BJ (cell line): ENCODE measurements around the gene VEGFA. TPM values are rescaled to one million over a fixed set of nuclear protein-coding genes. Genes with fewer than 3 reads are reported as not detected.

Source experiments
- CTCF ChIA-PET: fragments of 350-600 bp; formaldehyde crosslinking; extraction: SDS; loops from one replicate; lab custom pipeline; 2021; ENCODE audit warnings: antibody characterized with exemption, inconsistent platforms; lab: Yijun Ruan, JAX
- POLR2A ChIA-PET: fragments of 300-600 bp; sonication (Branson Sonifier 250); formaldehyde crosslinking; extraction: SDS; loops from one replicate; lab custom pipeline; 2021; ENCODE audit warnings: antibody characterized with exemption; lab: Charles Lee
- DNase-seq: peaks from one replicate; pipeline ENCODE4 v3.0.0-alpha.2; 2011; ENCODE audit warnings: low read depth
- H3K27me3 ChIP-seq: 2 replicates; pipeline ENCODE4 v1.6.0; 2011; ENCODE audit warnings: low read length; ENCODE audit not compliant: control insufficient read depth, insufficient read depth
- H3K36me3 ChIP-seq: 2 replicates; pipeline ENCODE4 v1.5.1; 2011; ENCODE audit warnings: low read length; ENCODE audit not compliant: control insufficient read depth, insufficient read depth
- H3K4me3 ChIP-seq: 2 replicates; pipeline ENCODE4 v1.5.1; 2011; ENCODE audit warnings: low read depth, mild to moderate bottlenecking, control low read depth, low read length
- polyA plus RNA-seq: library from polyadenylated mRNA; depleted of rRNA; stranded (reverse); fragments of >200 nt; gene quantifications from 2 replicates; pipeline ENCODE4 v1.2.3, GENCODE V29; 2011
- TF ChIP-seq, protein P1 (sequence below): IDR thresholded peaks from 2 replicates; pipeline ENCODE4 v1.5.1; 2011; ENCODE audit warnings: low read depth, mild to moderate bottlenecking, control low read depth, inconsistent platforms, low read length, moderate library complexity; ENCODE audit not compliant: insufficient read depth

VEGFA gene
- polyA plus RNA-seq, 1 experiment, result 357 TPM

DNA sequence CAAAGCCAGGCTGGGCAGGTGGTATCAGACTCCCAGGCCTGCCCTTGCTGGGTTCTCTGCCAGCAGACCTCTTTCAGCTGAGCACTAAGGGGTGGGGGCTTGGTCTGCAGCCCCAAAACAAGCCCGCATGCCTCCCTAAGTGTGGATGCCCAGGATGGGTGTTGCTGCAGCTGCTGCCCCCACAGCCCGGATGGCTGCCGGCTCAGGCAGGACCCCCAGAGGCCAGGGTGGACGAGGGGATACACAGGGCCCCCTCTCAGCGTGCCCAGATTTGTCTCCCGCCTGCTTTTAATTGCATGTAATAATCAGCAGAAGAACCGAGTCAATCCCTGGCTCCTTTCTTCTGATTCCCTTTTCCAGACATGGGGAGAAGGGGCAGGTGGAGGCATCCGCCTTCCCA is 60.8 kb downstream of the VEGFA start:
- no peaks in the 10 kb centered on the region for H3K36me3 ChIP-seq
- H3K27me3 ChIP-seq, result peaks cover 9% of the 10 kb centered on the region
- TF ChIP-seq, protein P1, sequence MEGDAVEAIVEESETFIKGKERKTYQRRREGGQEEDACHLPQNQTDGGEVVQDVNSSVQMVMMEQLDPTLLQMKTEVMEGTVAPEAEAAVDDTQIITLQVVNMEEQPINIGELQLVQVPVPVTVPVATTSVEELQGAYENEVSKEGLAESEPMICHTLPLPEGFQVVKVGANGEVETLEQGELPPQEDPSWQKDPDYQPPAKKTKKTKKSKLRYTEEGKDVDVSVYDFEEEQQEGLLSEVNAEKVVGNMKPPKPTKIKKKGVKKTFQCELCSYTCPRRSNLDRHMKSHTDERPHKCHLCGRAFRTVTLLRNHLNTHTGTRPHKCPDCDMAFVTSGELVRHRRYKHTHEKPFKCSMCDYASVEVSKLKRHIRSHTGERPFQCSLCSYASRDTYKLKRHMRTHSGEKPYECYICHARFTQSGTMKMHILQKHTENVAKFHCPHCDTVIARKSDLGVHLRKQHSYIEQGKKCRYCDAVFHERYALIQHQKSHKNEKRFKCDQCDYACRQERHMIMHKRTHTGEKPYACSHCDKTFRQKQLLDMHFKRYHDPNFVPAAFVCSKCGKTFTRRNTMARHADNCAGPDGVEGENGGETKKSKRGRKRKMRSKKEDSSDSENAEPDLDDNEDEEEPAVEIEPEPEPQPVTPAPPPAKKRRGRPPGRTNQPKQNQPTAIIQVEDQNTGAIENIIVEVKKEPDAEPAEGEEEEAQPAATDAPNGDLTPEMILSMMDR, result no peak
- no peak for DNase-seq
- ChIA-PET POLR2A (no interaction called here), CTCF (interaction anchor here (0.9 kb wide), 2 partner anchors 13 to 120 kb away, joined by 3 to 5 read pairs; no protein-coding TSS in a partner anchor)
- no peak overlapping the region for H3K4me3 ChIP-seq

GRCh38 chr6:43831191-43831590 is 61.2 kb downstream of the VEGFA start:
- H3K27me3 ChIP-seq, result peaks cover 7% of the 10 kb centered on the region
- TF ChIP-seq, protein P1, result no peak
- H3K36me3 ChIP-seq, result no peaks in the 10 kb centered on the region
- H3K4me3 ChIP-seq, result no peak overlapping the region
- ChIA-PET POLR2A (no interaction called here), CTCF (no interaction called here)
- no peak for DNase-seq

DNA sequence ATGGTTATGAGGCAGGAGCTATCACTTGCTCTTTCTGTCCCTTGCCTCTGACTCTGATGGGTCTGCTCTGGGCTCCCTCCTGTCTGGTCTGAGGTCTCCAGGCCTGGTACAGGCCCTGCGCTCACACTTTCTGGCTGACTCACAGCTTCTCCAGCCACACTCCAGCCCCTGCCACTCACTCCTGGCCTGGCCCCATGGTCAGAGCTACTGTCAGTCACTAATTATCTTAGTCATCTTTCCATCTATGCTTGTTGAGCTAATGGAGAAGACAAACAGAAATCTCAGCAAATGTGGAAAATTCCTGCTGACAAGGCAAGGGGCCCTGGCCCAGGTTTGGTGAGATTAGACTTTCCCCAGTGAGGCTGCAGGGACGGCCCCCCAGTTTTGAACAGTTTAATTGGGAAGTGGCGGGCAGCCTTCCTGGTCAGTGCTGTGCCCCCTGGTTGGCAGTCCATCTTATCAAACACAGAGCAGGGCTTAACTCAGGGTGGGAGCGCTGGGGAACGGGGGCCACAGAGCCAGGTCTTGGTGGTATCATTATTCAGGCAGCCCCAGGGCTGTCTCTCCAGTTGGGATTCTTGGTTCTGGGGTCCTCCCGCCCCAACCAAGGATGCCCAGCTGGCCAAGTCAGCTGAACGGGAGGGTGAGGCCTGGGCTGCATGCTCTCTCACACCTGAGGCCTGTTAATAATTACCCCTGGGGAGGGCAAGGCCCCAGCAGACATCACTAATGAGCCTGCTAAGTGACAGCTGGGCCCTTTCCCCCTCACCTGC is 63.4 kb downstream of the VEGFA start:
- Histone ChIP-seq H3K36me3 (no peaks in the 10 kb centered on the region), H3K4me3 (no peak overlapping the region), H3K27me3 (peaks cover 4% of the 10 kb centered on the region; the same call in 1 of the 2 replicates)
- ChIA-PET CTCF (interaction anchor here (0.5 to 1.3 kb wide), 2 partner anchors 59 to 370 kb away, joined by 3 read pairs; no protein-coding TSS in a partner anchor), POLR2A (interaction anchor here (0.6 kb wide), 1 partner anchor 178 kb away, joined by 4 read pairs; no protein-coding TSS in a partner anchor)
- no peak for DNase-seq
- TF ChIP-seq, protein P1, result no peak

- no peak for DNase-seq
- Histone ChIP-seq H3K36me3 (no peaks in the 10 kb centered on the region), H3K27me3 (peaks cover 4% of the 10 kb centered on the region; the same call in 1 of the 2 replicates), H3K4me3 (no peak overlapping the region)
- TF ChIP-seq, protein P1, result no peak
- CTCF ChIA-PET, result interaction anchor here (1.3 kb wide), 1 partner anchor 59 kb away, joined by 3 read pairs; no protein-coding TSS in a partner anchor
- POLR2A ChIA-PET, result no interaction called here
Measured at GRCh38 chr6:43833996-43834390, 64.0 kb downstream of the VEGFA start.

DNA sequence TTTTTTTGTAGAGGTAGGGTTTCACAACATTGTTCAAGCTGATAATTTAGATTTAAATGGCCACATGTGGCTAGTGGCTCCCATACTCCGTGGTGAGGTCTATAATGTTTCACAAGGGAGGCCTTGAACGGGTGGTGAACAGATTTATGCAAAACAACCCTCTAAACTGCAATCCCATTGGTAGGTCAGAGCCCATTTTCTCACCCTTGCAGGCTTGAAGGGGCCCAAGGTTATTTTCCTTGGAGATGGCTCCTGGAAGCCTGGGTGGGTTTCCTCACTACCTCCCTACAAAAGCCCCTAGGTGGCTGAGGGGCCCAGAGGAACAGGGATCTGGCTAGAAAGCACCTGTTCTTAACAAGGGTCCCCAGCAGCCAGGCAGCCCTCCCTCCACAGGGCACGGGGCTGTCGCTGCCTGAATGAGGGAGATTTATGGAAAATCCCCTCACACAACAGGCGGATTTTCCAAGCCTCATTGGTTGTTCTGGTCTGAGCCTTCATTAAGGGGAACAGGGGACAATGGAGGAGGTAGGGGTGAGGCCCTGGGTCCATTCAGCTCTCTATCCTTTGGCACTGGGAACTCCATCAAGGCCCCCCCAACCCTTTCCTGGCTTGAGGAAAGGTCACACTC is 64.6 kb downstream of the VEGFA start:
- POLR2A ChIA-PET, result no interaction called here
- DNase-seq, result no peak
- TF ChIP-seq, protein P1, result no peak
- Histone ChIP-seq H3K27me3 (peaks cover 4% of the 10 kb centered on the region; the same call in 1 of the 2 replicates), H3K4me3 (no peak overlapping the region), H3K36me3 (no peaks in the 10 kb centered on the region)
- CTCF ChIA-PET, result no interaction called here
